Kidney (tissue), 14 donors: ENCODE data around the gene UNC45B. TPM values are rescaled to one million over a fixed set of nuclear protein-coding genes. Genes with fewer than 3 reads are reported as not detected.

Experiments
- DNase-seq, 5 donors: peaks; one replicate each; pipeline ENCODE4 v3.0.0-alpha.2; 2013 to 2020
- FAIRE-seq: peaks from 2 replicates; lab custom pipeline; 2012; peaks lifted over from hg19 to GRCh38; lab: Jason Lieb, UNC
- H3K27ac ChIP-seq, 2 donors: one replicate each; pipeline ENCODE4 v1.7.0; 2013; ENCODE audit warnings: low read depth in 2 of 2, low read length in 2 of 2, inconsistent platforms in 1 of 2
- H3K27me3 ChIP-seq: one replicate; pipeline ENCODE4 v1.7.1; 2013; ENCODE audit warnings: low read length, inconsistent platforms; ENCODE audit not compliant: control insufficient read depth, insufficient read depth
- H3K36me3 ChIP-seq, 3 donors: one replicate each; pipeline versions ENCODE4 v1.7.0 to v1.7.1; 2013; ENCODE audit warnings: low read length in 3 of 3, control low read depth in 1 of 3, inconsistent platforms in 1 of 3; ENCODE audit not compliant: insufficient read depth in 3 of 3, control insufficient read depth in 2 of 3
- H3K4me1 ChIP-seq, 3 donors: one replicate each; pipeline versions ENCODE4 v1.7.0 to v1.7.1; 2013; ENCODE audit warnings: low read length in 3 of 3, inconsistent platforms in 1 of 3, low read depth in 1 of 3; ENCODE audit not compliant: control insufficient read depth in 2 of 3, insufficient read depth in 2 of 3
- H3K4me3 ChIP-seq, 3 donors: one replicate each; pipeline versions ENCODE4 v1.7.0 to v1.8.1; 2013; ENCODE audit warnings: low read length in 3 of 3, control low read depth in 1 of 3, inconsistent platforms in 1 of 3
- H3K9ac ChIP-seq, 3 donors: one replicate each; pipeline versions ENCODE4 v1.7.0 to v1.7.1; 2013; ENCODE audit warnings: low read length in 3 of 3, control low read depth in 1 of 3, inconsistent platforms in 1 of 3
- H3K9me3 ChIP-seq, 3 donors: one replicate each; pipeline versions ENCODE4 v1.7.0 to v1.7.1; 2013; ENCODE audit warnings: low read length in 3 of 3, control low read depth in 1 of 3, inconsistent platforms in 1 of 3; ENCODE audit not compliant: control insufficient read depth in 2 of 3, insufficient read depth in 1 of 3
- intact Hi-C: fragments of 100-400 bp; cut with DNase I; formaldehyde crosslinking; loops from one replicate; pipeline ENCODE4 v1.11.1; 2022
- polyA plus RNA-seq: library from polyadenylated mRNA; stranded (reverse); fragments of 350-450 nt; fragmentation: Illumina TruSeq; extraction: RNeasy Lipid Tissue Mini Kit (QIAGEN cat#74804); gene quantifications from one replicate; pipeline ENCODE4 v1.2.3, GENCODE V29; 2014; ENCODE audit warnings: low read depth, low replicate concordance; ENCODE audit not compliant: insufficient read depth
- total RNA-seq: library from RNA; stranded (reverse); fragmentation: NEBNext Ultra II Directional; extraction: Animal tissue kit (Norgen Biotek cat#: 25700); gene quantifications from one replicate; pipeline ENCODE4 v1.2.1, GENCODE V29; 2021
- TF ChIP-seq, protein P1 (sequence below): IDR thresholded peaks from 3 replicates; pipeline ENCODE4 v1.5.1; 2012; ENCODE audit warnings: mild to moderate bottlenecking, moderate library complexity, borderline replicate concordance; ENCODE audit not compliant: insufficient read depth; ENCODE audit errors: extremely low read depth
- donor health status: control.
- donor health status: control.
- donor health status: control.
- donor health status: control.
- donor health status: control.
- donor health status: DM: yes; HTN: yes; CAD: no.
- donor health status: Normal renal cell carcinoma (clear cell type).

The UNC45B gene
- total and polyA plus RNA-seq, 2 donors from 2014 or later: 0.38 to 0.54 TPM

DNA sequence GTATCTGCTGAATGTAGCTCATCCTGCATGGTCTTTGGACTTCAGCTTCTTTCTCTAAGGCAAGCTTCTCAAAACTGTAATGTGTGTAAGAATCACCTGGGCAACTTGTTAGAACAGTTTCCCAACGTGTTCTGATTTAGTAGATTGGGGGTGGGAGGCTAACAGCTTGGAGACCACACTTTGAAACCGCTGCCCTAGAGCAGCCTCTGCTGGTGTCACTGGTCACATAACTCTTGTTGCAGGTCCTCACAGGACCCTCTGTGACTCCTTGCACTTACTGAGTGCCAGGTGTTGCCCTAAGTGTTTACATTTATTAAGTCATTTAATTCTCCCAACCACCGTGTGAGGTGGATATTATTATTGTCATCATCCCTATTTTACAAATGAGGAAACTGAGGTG, 36.7 kb downstream of the UNC45B start:
- no peak overlapping the region for H3K9ac ChIP-seq
- H3K27me3 ChIP-seq: no peaks in the 10 kb centered on the region
- DNase-seq (no peak), FAIRE-seq (no peak)
- H3K9me3 ChIP-seq: no peaks in the 10 kb centered on the region
- TF ChIP-seq, protein P1, sequence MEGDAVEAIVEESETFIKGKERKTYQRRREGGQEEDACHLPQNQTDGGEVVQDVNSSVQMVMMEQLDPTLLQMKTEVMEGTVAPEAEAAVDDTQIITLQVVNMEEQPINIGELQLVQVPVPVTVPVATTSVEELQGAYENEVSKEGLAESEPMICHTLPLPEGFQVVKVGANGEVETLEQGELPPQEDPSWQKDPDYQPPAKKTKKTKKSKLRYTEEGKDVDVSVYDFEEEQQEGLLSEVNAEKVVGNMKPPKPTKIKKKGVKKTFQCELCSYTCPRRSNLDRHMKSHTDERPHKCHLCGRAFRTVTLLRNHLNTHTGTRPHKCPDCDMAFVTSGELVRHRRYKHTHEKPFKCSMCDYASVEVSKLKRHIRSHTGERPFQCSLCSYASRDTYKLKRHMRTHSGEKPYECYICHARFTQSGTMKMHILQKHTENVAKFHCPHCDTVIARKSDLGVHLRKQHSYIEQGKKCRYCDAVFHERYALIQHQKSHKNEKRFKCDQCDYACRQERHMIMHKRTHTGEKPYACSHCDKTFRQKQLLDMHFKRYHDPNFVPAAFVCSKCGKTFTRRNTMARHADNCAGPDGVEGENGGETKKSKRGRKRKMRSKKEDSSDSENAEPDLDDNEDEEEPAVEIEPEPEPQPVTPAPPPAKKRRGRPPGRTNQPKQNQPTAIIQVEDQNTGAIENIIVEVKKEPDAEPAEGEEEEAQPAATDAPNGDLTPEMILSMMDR: no peak
- H3K27ac ChIP-seq: no peak overlapping the region
- intact Hi-C loops: no loop called here
- no peak overlapping the region for H3K4me3 ChIP-seq
- no peaks in the 10 kb centered on the region for H3K4me1 ChIP-seq
- H3K36me3 ChIP-seq: no peaks in the 10 kb centered on the region

DNA sequence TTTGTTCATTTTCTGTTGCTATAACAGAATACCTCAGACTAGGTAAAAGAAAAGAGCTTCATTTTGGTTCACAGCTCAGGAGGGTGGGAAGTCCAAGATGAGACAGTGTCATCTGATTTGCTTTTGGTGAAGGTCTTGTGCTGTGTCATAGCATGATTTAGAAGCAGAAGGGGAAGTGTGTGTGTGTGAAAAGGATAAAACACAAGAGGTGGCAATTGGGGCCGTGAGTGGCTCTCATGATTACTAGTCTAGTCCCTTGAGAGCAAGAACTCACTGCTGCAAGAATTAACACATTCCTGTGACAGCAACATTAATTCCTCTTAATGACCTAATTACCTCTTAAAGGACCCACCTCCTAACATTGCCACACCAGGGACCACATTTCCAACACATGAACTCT, 38.2 kb downstream of the UNC45B start:
- no peak overlapping the region for H3K9ac ChIP-seq
- no peaks in the 10 kb centered on the region for H3K9me3 ChIP-seq
- H3K27me3 ChIP-seq: no peaks in the 10 kb centered on the region
- H3K4me3 ChIP-seq: no peak overlapping the region
- TF ChIP-seq, protein P1: no peak
- intact Hi-C loops: no loop called here
- no peaks in the 10 kb centered on the region for H3K4me1 ChIP-seq
- H3K27ac ChIP-seq: no peak overlapping the region
- H3K36me3 ChIP-seq: no peaks in the 10 kb centered on the region
- DNase-seq: no peak
- FAIRE-seq: no peak

DNA sequence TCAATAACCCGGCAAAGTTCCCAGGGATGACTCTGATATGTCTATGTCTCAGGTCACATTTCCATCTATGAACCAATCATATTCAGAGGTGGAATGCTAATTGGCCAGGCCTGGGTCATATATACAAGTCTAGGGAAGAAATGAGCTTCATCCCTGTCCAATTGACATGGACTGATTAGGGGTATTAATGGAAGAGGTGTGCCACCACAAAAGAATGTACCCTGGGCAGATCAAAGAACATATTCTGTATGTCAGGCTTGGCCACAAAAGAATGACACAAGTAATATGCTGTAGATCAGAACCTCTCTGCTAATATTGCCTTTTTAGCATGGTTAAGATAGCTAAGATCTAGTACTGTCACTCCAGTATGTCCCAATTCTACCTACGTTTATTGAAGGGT, 39.9 kb downstream of the UNC45B start:
- Histone ChIP-seq H3K9me3 (no peaks in the 10 kb centered on the region), H3K27ac (no peak overlapping the region), H3K36me3 (no peaks in the 10 kb centered on the region), H3K4me1 (no peaks in the 10 kb centered on the region), H3K9ac (no peak overlapping the region), H3K4me3 (no peak overlapping the region), H3K27me3 (no peaks in the 10 kb centered on the region)
- intact Hi-C loops: no loop called here
- FAIRE-seq (no peak), DNase-seq (no peak)
- TF ChIP-seq, protein P1: no peak

DNA sequence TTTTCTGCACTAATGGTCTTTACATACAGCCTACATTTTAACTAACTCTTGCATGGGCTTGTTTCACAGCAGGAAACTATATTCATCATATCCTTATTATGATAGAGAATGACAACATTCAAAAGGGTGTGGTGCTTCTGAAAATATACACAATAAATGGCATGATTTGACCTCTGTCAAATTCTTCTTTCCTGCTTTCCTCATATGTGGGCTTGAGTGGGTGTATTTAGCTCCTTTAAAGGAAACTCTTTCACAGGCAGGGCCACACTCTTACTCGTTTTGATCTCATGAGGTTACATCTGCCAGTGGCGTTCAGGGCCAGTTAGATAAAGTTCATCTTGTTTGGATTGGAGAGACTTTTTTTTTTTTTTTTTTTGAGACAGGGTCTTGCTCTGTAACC, 40.5 kb downstream of the UNC45B start:
- Histone ChIP-seq H3K27ac (no peak overlapping the region), H3K4me1 (no peaks in the 10 kb centered on the region), H3K36me3 (no peaks in the 10 kb centered on the region), H3K9me3 (no peaks in the 10 kb centered on the region), H3K27me3 (no peaks in the 10 kb centered on the region), H3K4me3 (no peak overlapping the region), H3K9ac (no peak overlapping the region)
- TF ChIP-seq, protein P1: no peak
- intact Hi-C loops: no loop called here
- FAIRE-seq: no peak
- DNase-seq: peak in 1 of 5 donors; percentile 2
